Body of pancreas (tissue), 4 donors: ENCODE data around the gene ERO1B. TPM values are rescaled to one million over a fixed set of nuclear protein-coding genes. Genes with fewer than 3 reads are reported as not detected.
"Not testable (repeated sequence)": the region's sequence is repeated elsewhere in the genome, so short reads cannot be mapped to it uniquely, and the experiment has no call there.

ENCODE experiments used
- ATAC-seq: fragments of 150-250 bp; one replicate; pipeline ENCODE4 v1.9.1; 2016
- DNase-seq, 4 donors: peaks; one replicate each; pipeline ENCODE4 v3.0.0-alpha.2; 2019
- H3K27ac ChIP-seq, 4 donors: fragments of 200-600 bp; sonication (generic); 1 replicate in 3 of 4; 2 replicates in 1 of 4; pipeline versions ENCODE4 v1.5.1 to v1.6.1; 2016 to 2019; ENCODE audit warnings: mild to moderate bottlenecking in 1 of 4, mixed read lengths in 1 of 4, moderate library complexity in 1 of 4
- H3K27me3 ChIP-seq, 2 donors: fragments of 200-600 bp; sonication (generic); one replicate each; pipeline ENCODE4 v1.6.0; 2016; ENCODE audit warnings: mild to moderate bottlenecking in 1 of 2
- H3K36me3 ChIP-seq, 2 donors: fragments of 200-600 bp; sonication (generic); replicated peaks in 1 of 2; 2 replicates each; pipeline ENCODE4 v1.5.1; 2016; ENCODE audit warnings: low read depth in 2 of 2; ENCODE audit not compliant: insufficient read depth in 1 of 2
- H3K4me1 ChIP-seq: fragments of 200-600 bp; sonication (generic); one replicate; pipeline ENCODE4 v1.6.0; 2016
- H3K4me3 ChIP-seq, 2 donors: fragments of 200-600 bp; sonication (generic); 1 replicate in 1 of 2; 2 replicates in 1 of 2; pipeline ENCODE4 v1.5.1; 2016 to 2019
- H3K9me3 ChIP-seq, 3 donors: fragments of 200-600 bp; sonication (generic); 1 replicate in 2 of 3; 2 replicates in 1 of 3; pipeline ENCODE4 v1.5.1; 2016
- CTCF ChIP-seq, 7 experiments: fragments of 450-650 bp in 4 of 7; fragments of 200-600 bp in 3 of 7; sonication (generic) in 3 of 7; IDR thresholded peaks; one replicate each; pipeline ENCODE4 v1.5.1; 2016 to 2019; ENCODE audit warnings: antibody characterized with exemption in 7 of 7
- POLR2A ChIP-seq, 3 donors: fragments of 450-650 bp; IDR thresholded peaks; one replicate each; pipeline ENCODE4 v1.6.1; 2016; ENCODE audit warnings: antibody characterized with exemption in 3 of 3, mild to moderate bottlenecking in 2 of 3
- WGBS, 2 donors: methylation state at CpG; one replicate each; pipeline ENCODE4 v1.1.5; 2017; 5-methylcytosine and 5-hydroxymethylcytosine counted together
- intact Hi-C: fragments of 100-400 bp; cut with DNase I; formaldehyde crosslinking; loops from one replicate; pipeline ENCODE4 v1.15.1; 2023
- total RNA-seq, 2 donors: library from RNA; depleted of rRNA; stranded (reverse); fragments of >200 nt; gene quantifications; one replicate each; pipeline ENCODE4 v1.1.0, GENCODE V29; 2016

The ERO1B gene
- total RNA-seq, 2 donors from 2014 or later = 136 to 489 TPM

GRCh38 chr1:236316437-236316836 is 34.7 kb upstream of the ERO1B start:
- WGBS, 2 donors = 92 to 95% methylated on average over 2 of the region's 2 CpGs
- no peak for DNase-seq
- intact Hi-C loops = no loop called here
- Histone ChIP-seq H3K27me3 (no peaks in the 10 kb centered on the region), H3K9me3 (no peaks in the 10 kb centered on the region), H3K27ac (no peak overlapping the region), H3K4me1 (peaks cover 23% of the 10 kb centered on the region), H3K4me3 (no peak overlapping the region), H3K36me3 (no peaks in the 10 kb centered on the region)
- TF ChIP-seq CTCF (IDR thresholded peaks at IDR 0.05) (no peak), POLR2A (IDR thresholded peaks at IDR 0.05) (no peak)
- ATAC-seq = no peak

GRCh38 chr1:236315518-236315917 is 33.8 kb upstream of the ERO1B start:
- 63 to 66% methylated on average over 2 of the region's 2 CpGs for WGBS, 2 donors
- no peak for ATAC-seq
- no peak overlapping the region for H3K4me3 ChIP-seq
- intact Hi-C loops = no loop called here
- peaks cover 21% of the 10 kb centered on the region for H3K4me1 ChIP-seq
- TF ChIP-seq POLR2A (IDR thresholded peaks at IDR 0.05) (no peak), CTCF (IDR thresholded peaks at IDR 0.05) (no peak)
- no peaks in the 10 kb centered on the region for H3K27me3 ChIP-seq
- H3K9me3 ChIP-seq = no peaks in the 10 kb centered on the region
- DNase-seq = no peak
- H3K36me3 ChIP-seq = no peaks in the 10 kb centered on the region
- H3K27ac ChIP-seq = no peak overlapping the region

GRCh38 chr1:236315092-236315491 is 33.3 kb upstream of the ERO1B start:
- DNase-seq (no peak), ATAC-seq (no peak)
- TF ChIP-seq CTCF (IDR thresholded peaks at IDR 0.05) (no peak), POLR2A (IDR thresholded peaks at IDR 0.05) (no peak)
- no peak overlapping the region for H3K4me3 ChIP-seq
- intact Hi-C loops = no loop called here
- 88 to 97% methylated on average over 10 of the region's 10 CpGs for WGBS, 2 donors
- peaks cover 20% of the 10 kb centered on the region for H3K4me1 ChIP-seq
- H3K27me3 ChIP-seq = no peaks in the 10 kb centered on the region
- no peaks in the 10 kb centered on the region for H3K9me3 ChIP-seq
- no peaks in the 10 kb centered on the region for H3K36me3 ChIP-seq
- no peak overlapping the region for H3K27ac ChIP-seq

- H3K36me3 ChIP-seq, H3K27me3 ChIP-seq, H3K4me3 ChIP-seq, intact Hi-C loops, ATAC-seq, DNase-seq, H3K27ac ChIP-seq, H3K9me3 ChIP-seq: not testable (repeated sequence)
- peaks cover 18% of the 10 kb centered on the region for H3K4me1 ChIP-seq
- WGBS, 2 donors = 74 to 81% methylated on average over 5 of the region's 5 CpGs
Observed at GRCh38 chr1:236314050-236314449, 32.3 kb upstream of the ERO1B start.

- Histone ChIP-seq H3K27me3 (no peaks in the 10 kb centered on the region), H3K4me3 (no peak overlapping the region), H3K9me3 (no peaks in the 10 kb centered on the region), H3K27ac (no peak overlapping the region), H3K36me3 (no peaks in the 10 kb centered on the region), H3K4me1 (peaks cover 18% of the 10 kb centered on the region)
- TF ChIP-seq POLR2A (IDR thresholded peaks at IDR 0.05) (no peak), CTCF (IDR thresholded peaks at IDR 0.05) (no peak)
- intact Hi-C loops = no loop called here
- no peak for ATAC-seq
- WGBS, 2 donors = 95 to 98% methylated on average over 2 of the region's 2 CpGs
- DNase-seq = no peak
Observed at GRCh38 chr1:236313427-236313826, 31.7 kb upstream of the ERO1B start.
